Measurements from ENCODE around the gene GDPGP1. TPM values are rescaled to one million over a fixed set of nuclear protein-coding genes. Genes with fewer than 3 reads are reported as not detected.
A peak's percentile ranks its signal among the peaks of the same experiment; 100 is the strongest.

GDPGP1 gene
- total and polyA plus RNA-seq, 4 donors, result 3.4 to 11.0 (median 5.2) TPM

DNA sequence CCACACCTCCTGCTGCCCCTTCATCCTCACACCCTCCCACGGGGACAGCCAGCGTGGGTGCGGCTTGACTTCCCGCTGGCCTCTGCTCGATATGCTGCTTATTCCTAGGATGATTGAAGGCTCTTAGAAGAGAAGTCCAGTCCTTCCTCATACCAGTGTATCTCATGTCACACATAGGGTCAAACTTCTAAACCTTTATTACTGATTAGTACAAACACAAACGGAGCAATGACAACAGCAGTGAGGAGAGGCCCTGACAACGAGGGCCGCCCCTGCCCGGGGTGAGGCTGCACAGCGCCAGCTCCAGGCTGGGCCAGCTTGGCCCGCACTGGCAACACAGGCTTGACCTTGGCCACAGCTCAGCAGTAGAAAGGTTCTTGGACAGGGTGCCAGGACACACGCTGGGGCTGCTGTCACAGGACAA, 3.9 kb upstream of the GDPGP1 start:
- Histone ChIP-seq H3K27ac (ENCODE audit: low read depth in 1 of 2, low read length in 1 of 2) (no peak overlapping the region), H3K9me3 (ENCODE audit: control insufficient read depth in 4 of 4, insufficient read depth in 3 of 4, low read length in 3 of 4) (no peaks in the 10 kb centered on the region), H3K36me3 (ENCODE audit: control insufficient read depth in 4 of 4, insufficient read depth in 4 of 4, low read length in 4 of 4) (peaks cover 7 to 40% (median 11%) of the 10 kb centered on the region in 4 donors), H3K4me3 (no peak overlapping the region), H3K4me1 (ENCODE audit: control insufficient read depth in 5 of 5, insufficient read depth in 5 of 5, low read length in 5 of 5) (peaks cover 0 to 19% (median 3%) of the 10 kb centered on the region in 5 donors), H3K27me3 (ENCODE audit: control insufficient read depth in 3 of 3, insufficient read depth in 3 of 3, low read length in 2 of 3) (no peaks in the 10 kb centered on the region), H3K9ac (ENCODE audit: insufficient read depth in 1 of 2, low read length in 2 of 2) (no peak overlapping the region)
- WGBS, 2 donors, result 74 to 88% methylated on average over 12 of the region's 12 CpGs
- DNase-seq, result no peak
- no peak for ATAC-seq (ENCODE audit: insufficient read depth, low FRiP score)
- TF ChIP-seq, protein P1, sequence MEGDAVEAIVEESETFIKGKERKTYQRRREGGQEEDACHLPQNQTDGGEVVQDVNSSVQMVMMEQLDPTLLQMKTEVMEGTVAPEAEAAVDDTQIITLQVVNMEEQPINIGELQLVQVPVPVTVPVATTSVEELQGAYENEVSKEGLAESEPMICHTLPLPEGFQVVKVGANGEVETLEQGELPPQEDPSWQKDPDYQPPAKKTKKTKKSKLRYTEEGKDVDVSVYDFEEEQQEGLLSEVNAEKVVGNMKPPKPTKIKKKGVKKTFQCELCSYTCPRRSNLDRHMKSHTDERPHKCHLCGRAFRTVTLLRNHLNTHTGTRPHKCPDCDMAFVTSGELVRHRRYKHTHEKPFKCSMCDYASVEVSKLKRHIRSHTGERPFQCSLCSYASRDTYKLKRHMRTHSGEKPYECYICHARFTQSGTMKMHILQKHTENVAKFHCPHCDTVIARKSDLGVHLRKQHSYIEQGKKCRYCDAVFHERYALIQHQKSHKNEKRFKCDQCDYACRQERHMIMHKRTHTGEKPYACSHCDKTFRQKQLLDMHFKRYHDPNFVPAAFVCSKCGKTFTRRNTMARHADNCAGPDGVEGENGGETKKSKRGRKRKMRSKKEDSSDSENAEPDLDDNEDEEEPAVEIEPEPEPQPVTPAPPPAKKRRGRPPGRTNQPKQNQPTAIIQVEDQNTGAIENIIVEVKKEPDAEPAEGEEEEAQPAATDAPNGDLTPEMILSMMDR (IDR thresholded peaks at IDR 0.05; ENCODE audit: control extremely low read depth, extremely low read depth), result no peak

DNA sequence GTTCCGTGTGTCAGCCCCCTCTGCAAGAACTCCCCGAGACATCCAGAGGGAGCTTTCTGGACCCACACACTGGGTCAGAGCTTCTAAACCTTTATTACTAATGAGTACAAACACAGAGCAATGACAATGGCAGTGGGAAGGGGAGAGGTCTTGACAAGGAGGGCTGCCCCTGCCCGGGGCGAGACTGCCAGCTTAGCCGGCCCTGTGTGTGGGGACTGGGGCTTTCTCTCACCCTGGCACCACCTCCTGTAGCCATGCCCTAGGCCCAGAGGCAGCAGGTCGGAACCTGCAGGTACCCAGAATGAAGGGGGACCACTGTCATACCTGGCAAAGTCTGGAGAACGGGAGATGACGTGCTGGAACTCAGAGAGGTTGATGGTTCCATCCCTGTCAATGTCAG, 3.4 kb upstream of the GDPGP1 start:
- TF ChIP-seq, protein P1 (IDR thresholded peaks at IDR 0.05; ENCODE audit: control extremely low read depth, extremely low read depth), result no peak
- Histone ChIP-seq H3K27ac (ENCODE audit: low read depth in 1 of 2, low read length in 1 of 2) (peak overlapping the region; percentile 50 to 54), H3K9me3 (ENCODE audit: control insufficient read depth in 4 of 4, insufficient read depth in 3 of 4, low read length in 3 of 4) (no peaks in the 10 kb centered on the region), H3K9ac (ENCODE audit: insufficient read depth in 1 of 2, low read length in 2 of 2) (no peak overlapping the region), H3K4me3 (no peak overlapping the region), H3K4me1 (ENCODE audit: control insufficient read depth in 5 of 5, insufficient read depth in 5 of 5, low read length in 5 of 5) (peaks cover 0 to 19% (median 3%) of the 10 kb centered on the region in 5 donors), H3K36me3 (ENCODE audit: control insufficient read depth in 4 of 4, insufficient read depth in 4 of 4, low read length in 4 of 4) (peaks cover 7 to 35% (median 9%) of the 10 kb centered on the region in 4 donors), H3K27me3 (ENCODE audit: control insufficient read depth in 3 of 3, insufficient read depth in 3 of 3, low read length in 2 of 3) (no peaks in the 10 kb centered on the region)
- no peak for DNase-seq
- WGBS, 2 donors, result 89 to 93% methylated on average over 8 of the region's 8 CpGs
- ATAC-seq (ENCODE audit: insufficient read depth, low FRiP score), result no peak

DNA sequence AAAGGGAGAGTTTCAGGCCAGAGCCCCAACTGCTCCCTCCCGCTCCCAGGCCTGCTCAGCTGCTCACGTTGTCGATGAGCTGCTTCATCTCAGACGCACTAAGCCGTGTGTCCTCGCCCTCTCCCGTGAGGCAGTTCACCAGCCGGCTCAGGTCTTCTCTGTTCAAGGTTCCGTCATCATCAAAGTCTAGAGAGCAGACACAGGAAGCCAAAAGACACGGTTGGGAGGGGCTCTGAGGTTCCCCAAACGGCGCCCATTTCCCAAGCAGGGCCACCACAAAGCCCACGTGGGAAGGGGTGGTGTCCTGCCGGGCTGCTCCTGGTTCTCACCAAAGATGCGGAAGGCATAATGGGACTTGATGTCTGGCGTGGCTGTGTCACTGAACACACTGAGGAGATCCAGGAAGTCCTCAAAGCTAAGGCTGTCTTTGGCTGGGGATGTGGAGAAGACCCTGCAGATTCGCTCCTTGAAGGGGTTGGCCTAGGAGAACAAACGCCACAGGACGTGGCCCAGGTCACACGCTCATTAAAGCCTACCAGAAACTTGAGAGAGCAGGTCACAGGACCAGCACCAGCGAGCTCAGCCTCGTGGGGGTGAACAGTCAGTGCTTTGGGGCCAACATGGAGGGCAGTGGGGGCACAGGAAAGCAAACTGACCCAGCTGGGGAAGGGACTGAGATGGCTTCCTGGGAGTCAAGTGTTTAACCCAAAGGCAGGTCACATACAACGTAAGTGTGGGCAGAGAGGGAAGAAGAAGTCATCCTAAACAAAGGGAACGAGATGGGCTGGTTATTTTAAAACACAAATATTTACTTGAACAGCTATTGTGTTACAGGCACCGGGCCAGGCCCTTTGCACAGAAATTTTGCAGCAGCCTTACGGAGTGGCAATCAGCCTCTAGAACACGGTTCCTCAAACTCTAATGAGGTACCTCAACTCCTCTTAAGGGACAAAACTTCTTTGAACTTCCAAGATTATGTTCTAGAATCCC, 2.7 kb upstream of the GDPGP1 start:
- no peaks in the 10 kb centered on the region for H3K9me3 ChIP-seq (ENCODE audit: control insufficient read depth in 4 of 4, insufficient read depth in 3 of 4, low read length in 3 of 4)
- no peaks in the 10 kb centered on the region for H3K27me3 ChIP-seq (ENCODE audit: control insufficient read depth in 3 of 3, insufficient read depth in 3 of 3, low read length in 2 of 3)
- no peak overlapping the region for H3K4me3 ChIP-seq
- H3K36me3 ChIP-seq (ENCODE audit: control insufficient read depth in 4 of 4, insufficient read depth in 4 of 4, low read length in 4 of 4), result peaks cover 7 to 34% (median 8%) of the 10 kb centered on the region in 4 donors
- H3K4me1 ChIP-seq (ENCODE audit: control insufficient read depth in 5 of 5, insufficient read depth in 5 of 5, low read length in 5 of 5), result peaks cover 0 to 19% (median 3%) of the 10 kb centered on the region in 5 donors
- DNase-seq, result no peak
- peak overlapping the region in 1 of 2 donors; percentile 50 for H3K27ac ChIP-seq (ENCODE audit: low read depth in 1 of 2, low read length in 1 of 2)
- 30 to 44% methylated on average over 27 of the region's 27 CpGs for WGBS, 2 donors
- ATAC-seq (ENCODE audit: insufficient read depth, low FRiP score), result no peak
- no peak overlapping the region for H3K9ac ChIP-seq (ENCODE audit: insufficient read depth in 1 of 2, low read length in 2 of 2)
- TF ChIP-seq, protein P1 (IDR thresholded peaks at IDR 0.05; ENCODE audit: control extremely low read depth, extremely low read depth), result no peak
